HG03064 (cell line): ENCODE data around the gene LMOD1.
"Not testable (repeated sequence)": the region's sequence is repeated elsewhere in the genome, so short reads cannot be mapped to it uniquely, and the experiment has no call there.

Experiments
- ATAC-seq: cut with Tn5 transposase; IDR thresholded peaks from one replicate; pipeline ENCODE4 v1.9.1; 2021; ENCODE audit warnings: low read depth; ENCODE audit not compliant: unreplicated experiment

LMOD1 gene

DNA sequence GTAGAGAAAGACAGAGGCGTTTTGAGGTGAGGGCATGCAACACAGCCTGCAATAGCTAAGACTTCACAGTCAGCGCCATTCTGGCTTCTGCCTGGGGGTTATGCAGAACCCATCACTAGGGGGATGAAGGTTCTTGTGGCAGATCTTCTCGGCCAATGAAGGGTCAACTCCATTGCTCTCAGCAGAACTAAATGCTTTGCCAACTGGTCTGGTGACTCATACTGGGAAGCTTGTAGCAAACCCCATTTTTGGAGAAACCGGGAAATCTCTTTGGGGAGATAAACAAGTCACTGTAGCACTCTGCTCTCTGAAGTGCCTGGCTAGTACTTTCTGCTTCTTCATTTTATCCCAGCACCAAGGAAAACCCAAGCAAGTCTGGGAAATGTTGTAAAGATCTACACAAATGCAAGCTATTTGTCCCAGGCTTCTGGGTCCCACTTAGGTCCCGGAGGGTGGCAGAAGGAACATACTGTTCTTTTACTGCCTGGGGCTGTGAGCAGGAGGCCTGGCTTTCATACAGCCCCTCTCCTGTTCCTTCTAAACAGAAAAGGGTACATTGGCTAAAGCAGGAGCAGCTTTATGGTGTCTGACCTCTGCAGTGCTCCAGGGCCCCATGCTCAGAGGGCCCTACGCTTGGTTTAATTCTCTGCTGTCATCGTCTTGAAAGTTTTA, 28.9 kb downstream of the LMOD1 start:
- no peak for ATAC-seq

GRCh38 chr1:201916649-201917249, 29.6 kb downstream of the LMOD1 start:
- ATAC-seq = no peak

DNA sequence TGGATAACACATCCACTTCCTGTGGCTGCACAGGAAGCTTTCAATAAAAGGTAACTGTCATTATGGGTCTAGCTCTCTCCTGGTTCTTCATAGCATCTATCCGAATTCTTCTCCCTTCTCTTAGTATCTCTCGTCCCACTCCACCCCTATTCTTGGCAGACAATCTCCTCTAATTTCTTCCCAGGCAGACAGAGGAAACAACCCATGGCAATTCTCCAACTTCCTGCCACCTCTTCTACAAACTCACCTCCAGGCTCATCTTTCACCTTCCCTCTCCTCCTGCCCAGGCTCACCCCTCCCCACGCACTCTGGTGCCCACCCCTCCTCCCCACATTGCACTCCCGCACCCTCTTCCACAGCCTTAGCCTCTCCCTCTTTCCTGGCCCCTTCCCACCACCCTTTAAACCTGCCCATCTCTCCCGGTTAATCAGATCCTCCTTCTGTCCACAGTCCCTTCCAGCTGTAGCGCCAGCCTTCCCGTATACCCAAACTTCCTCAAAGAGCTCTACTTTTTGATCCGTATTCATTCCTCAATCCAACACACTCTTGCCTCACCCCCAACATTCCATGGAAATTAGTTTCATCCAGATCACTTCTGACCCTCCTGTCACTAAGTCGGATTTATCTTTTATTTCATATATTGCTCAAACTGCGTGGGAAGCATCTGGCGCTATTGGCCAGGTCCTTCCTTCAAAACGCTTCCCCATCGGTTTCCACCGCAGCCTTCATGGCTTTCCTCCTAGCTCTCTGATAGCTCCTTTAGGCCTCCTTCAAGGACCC, 31.7 kb downstream of the LMOD1 start:
- no peak for ATAC-seq

GRCh38 chr1:201912832-201913231, 33.5 kb downstream of the LMOD1 start:
- no peak for ATAC-seq

DNA sequence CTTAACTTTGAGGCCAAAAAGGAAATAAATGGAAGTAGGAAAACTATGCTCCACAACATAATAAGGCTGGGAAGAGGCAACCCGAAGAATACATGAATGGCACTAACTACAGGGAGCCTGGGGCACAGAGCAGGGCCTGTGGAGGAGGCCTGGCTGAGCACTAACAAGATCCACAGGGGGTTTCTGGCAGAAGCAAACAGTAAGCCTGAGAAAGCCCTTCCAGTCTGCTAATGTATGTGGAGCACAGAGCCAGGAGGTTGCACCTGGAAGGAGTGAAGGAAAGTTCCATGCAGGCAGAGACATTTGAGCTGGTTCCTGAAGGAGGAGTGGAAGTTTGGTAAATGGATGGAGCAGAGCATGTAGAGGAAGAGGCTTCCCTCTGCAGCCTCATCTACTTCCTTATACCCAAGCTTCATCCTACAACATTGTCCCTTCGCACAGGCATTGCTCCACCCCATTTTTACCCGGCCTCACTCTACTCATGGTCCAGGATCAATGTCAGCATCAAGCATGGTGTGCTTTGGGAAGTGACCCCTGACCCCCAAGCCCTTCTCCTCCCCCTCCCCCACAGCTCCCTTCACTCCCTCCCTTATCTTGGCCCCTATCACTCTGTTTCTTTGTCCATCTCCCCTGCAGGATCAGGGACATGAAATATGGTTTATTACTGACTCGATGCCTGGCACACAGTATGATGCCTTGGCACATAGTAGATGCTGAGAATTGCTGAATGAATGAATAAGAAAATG, 34.3 kb downstream of the LMOD1 start:
- ATAC-seq = no peak

DNA sequence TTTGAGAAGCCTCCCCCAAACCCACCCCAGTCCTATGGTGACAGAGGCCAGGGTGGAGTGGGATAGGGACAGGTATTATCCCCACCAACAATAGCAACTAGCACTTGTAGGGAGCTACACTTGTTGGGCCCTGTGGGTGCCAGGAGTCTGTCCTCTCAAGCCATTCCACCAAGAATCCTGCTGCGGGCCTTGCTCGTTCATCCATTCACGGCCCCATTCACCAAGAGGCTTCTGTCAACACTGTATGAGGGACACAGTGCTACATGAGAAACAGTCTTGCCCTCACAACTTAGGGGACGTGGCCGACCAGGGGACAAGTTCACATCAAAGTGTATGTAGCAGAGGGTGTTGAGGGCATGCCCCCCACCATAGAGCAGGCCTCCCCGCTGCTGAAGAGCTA, 38.7 kb downstream of the LMOD1 start:
- no peak for ATAC-seq

- ATAC-seq = no peak
These were observed 40.0 kb downstream of the LMOD1 start for GRCh38 chr1:201906336-201906735.

GRCh38 chr1:201905234-201905890, 41.0 kb downstream of the LMOD1 start:
- ATAC-seq = no peak

DNA sequence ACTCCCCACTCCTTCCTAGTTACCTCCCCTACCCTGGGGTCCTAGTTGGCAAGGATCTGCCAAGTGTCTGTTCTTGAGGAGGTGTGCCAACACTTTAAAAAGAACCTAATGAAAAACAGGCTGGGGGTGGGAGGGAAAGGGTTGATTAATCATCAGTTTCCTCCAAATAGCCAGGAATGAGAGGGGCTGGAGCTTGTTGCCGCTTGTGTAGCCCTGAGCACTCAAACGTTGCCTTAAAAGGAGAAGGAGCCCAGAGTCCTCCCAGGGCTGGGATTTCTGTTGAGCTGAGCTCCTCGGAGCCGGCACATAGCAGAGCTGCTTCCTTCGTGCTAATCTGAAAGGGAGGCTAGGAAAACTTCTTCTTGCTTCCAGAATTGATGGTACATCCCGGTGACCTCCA, 41.8 kb downstream of the LMOD1 start:
- ATAC-seq = no peak

DNA sequence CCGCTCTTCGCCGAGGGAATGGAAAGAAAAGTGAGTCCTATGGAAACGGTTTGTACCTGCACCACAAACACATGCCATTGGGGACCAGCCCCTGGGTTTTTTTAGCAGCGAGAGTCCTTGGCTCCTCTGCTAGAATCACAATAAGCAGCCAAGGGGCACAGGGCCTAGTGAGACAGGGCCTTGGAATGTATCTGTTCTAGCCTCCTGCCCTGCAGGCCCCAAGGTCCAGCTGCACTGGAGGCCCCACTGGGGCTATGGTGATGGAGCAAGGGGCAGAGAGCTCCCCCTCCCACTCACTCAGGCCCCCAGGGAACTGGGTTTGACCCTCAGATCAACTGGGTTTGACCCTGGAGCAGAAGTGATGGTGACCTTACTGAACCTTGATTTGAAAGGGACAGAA, 43.2 kb downstream of the LMOD1 start:
- no peak for ATAC-seq

DNA sequence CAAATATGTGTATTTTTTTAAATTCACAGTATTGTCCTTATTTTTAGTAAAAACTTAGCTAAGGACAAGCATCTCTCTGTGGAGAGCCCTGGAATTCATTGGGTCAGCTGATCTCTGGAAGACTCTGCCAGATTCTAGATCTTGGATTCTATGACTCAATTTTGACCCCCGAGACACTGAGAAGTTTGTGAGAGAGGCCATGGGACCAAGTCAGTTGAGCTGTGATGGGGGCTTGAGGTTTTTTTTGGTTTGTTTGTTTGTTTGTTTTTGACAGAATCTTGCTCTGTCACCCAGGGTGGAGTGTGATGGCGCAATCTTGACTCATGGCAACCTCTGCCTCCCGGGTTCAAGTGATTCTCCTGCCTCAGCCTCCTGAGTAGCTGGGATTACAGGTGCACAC, 44.1 kb downstream of the LMOD1 start:
- no peak for ATAC-seq

GRCh38 chr1:201901036-201901435, 45.3 kb downstream of the LMOD1 start:
- ATAC-seq = not testable (repeated sequence)

- no peak for ATAC-seq
These were observed 45.9 kb downstream of the LMOD1 start for GRCh38 chr1:201900476-201900875.

GRCh38 chr1:201899683-201900429, 46.5 kb downstream of the LMOD1 start:
- ATAC-seq = no peak

- no peak for ATAC-seq
These were observed 47.4 kb downstream of the LMOD1 start for GRCh38 chr1:201898992-201899391.

GRCh38 chr1:201898240-201898894, 48.0 kb downstream of the LMOD1 start:
- ATAC-seq = no peak

GRCh38 chr1:201896951-201897391, 49.4 kb downstream of the LMOD1 start:
- ATAC-seq = no peak

DNA sequence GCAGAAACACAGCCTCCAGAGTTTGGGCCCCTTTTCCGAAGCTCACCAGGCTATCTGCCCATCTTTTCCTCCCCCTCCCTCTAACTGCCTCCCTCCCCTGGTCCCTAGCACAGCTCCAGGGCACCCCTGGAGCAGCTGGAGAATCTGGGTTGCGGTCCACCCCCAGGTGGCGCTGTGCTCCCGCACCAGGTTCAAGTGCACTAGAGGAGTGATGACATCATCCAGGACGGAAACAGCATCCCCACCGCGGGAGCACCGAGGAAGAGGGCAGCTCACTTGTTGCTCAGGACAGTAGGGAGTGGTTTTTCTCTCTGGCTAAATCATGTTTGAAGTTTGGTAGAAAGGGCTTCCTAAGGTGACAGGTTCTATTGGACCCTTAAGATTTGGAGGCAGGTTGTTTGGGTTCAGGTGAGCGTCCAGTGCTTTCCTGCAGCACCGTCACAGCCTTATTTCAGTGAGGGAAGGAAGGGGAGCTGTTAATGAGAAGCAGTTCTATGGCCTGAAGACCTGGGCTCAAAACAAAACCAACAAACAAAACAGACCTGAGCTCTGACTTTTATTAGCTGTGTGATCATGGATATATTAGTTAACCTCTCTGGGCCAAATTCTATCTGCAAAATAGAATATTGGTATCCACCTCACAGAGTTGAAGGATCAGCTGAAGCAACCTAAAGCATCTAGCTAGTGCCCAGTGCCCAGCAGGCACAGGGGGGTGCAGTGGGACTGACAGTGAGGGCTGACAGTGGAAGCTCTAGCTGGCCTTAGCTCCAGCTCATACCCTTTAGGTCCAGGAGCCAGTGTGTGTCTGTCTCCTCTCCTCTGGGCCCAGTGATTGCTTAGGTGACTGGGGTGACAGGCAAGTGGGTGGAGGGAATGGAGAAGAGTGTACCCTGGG, 50.2 kb downstream of the LMOD1 start:
- ATAC-seq = peak; percentile 78
